GM18951 (cell line): ENCODE data around the gene ERMAP.

Source experiments
- POLR2A ChIP-seq: IDR thresholded peaks from 4 replicates; pipeline ENCODE4 v1.6.1; 2011; ENCODE audit warnings: mild to moderate bottlenecking; ENCODE audit not compliant: insufficient read length, insufficient read depth; ENCODE audit errors: extremely low read depth
- in situ Hi-C: fragments of 300-500 bp; cut with MboI; formaldehyde crosslinking; loops from one replicate; pipeline ENCODE4 v1.12.0; 2022; ENCODE audit warnings: low sequenced_read_pairs, mixed read lengths, inconsistent platforms; ENCODE audit not compliant: unreplicated experiment

Gene ERMAP

DNA sequence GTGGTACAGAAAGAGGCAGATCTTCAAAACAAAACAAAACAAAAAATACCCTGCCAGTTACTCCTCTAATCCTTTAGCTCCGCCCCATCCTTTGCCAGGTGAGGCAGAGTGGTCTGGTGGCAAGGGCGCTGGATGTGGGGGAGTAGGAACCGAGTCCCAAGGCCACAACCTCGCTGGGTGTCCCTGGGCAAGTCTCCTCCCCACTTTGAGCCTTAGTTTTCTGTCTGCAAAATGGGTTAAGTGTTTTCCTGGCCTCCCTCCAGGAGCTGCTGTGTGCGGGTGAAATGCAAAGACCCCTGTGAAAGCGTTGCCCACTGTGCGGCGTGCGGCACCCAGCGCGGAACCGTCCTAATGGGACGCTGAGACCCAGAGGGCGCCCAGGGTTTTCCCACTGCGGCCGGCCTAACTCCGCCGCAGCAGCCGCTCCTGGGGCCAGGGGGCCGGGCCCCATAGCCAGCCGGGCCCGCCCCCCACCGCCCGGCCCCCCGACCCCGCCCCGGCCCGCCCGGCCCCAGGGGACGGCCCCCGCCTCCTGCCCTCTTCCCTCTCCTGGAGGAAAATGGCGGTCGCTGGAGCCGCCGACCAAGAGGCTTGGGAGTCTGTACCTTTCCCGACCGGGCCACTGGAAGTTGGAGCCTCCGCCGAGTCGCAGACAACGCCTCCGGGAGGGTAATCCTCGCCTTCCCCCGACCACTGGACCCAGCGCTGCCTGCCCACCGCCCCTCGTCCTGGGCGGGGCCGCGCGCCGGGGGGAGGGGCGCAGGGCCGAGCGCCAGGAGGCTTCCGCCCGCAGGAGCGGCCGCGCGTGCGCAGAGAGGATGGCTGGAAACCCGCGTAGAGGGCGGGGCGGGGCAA lies at the start of gene ERMAP, which contains the start of gene SVBP:
TSS of gene ERMAP (plus strand) at position 538 of the 855 bp plus-strand sequence. CDS start 13,327 bp downstream, outside the sequence.
TSS of gene SVBP (minus strand) at position 813 of the 855 bp plus-strand sequence. CDS start 853 bp downstream, outside the sequence.
- in situ Hi-C loops: no loop called here
- peak; percentile 80 for TF ChIP-seq POLR2A

DNA sequence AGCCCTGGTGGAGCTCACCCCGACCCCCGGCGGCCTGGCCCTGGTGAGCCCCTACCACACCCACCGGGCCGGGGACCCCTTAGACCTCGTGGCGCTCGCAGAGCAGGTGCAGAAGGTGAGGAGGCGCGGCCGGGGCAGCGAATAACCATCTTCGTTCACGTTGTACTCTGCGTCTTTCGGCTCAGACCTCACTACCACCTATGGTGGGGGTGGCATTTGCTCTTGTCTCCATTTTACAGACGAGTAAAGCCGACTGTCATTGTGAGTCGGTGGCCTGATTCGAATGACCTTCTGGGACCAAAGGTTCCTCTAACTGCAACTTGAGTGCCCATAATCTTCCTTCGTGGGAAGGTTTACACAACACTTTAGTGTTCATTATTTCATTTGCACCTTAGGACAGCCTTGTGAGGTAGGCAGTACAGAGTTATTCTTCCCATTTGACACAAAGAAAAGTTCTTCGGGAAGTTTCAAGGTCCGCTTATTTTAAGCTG lies 49.4 kb upstream of the ERMAP start:
- in situ Hi-C loops: no loop called here

DNA sequence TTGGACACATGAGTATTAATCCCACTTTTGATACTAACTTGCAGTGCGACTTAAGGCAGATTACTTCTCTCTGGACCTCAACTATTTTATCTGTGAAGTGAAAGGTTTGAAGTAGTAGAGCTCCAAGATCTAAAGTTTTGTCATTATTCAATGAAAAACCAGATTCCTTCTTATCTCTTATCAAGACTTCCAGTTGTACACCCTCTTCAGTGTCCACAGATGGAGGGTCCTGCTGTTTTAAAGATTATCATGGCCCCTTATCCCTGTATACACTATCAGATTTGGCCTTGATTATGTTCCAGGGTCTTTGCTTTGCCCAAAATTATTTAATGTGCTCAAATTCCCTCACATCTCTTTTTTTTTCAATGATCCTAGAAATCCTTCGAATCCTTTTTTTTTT lies 48.8 kb upstream of the ERMAP start:
- TF ChIP-seq POLR2A: no peak

More for the DNA sequence above, 49.4 kb upstream of the ERMAP start:
- no peak for TF ChIP-seq POLR2A

DNA sequence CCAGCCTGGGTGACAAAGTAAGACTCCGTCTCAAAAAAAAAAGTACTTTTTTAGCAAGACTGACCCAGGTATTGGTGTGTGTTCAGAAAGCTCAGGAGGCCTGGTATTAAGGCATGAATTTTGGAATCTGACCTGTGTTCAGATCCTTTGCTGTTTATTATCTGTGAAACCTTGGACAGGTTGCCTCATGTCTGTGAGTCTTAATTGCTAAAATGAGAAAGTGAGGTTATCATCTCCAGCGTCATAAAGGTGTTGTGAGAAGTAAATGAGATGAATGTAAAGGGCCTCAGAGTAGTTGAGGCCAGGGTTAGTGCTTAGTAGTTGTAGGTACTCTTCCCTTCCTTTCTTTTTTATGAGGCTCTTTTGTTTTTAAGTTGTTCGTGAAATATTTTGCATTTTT lies 47.1 kb upstream of the ERMAP start:
- in situ Hi-C loops: loop anchor here (10.0 kb wide), 1 partner anchor 305 kb away; no protein-coding TSS in a partner anchor

More for the DNA sequence above, 48.8 kb upstream of the ERMAP start:
- in situ Hi-C loops: no loop called here

GRCh38 chr1:42773420-42773819 lies 43.5 kb upstream of the ERMAP start:
- in situ Hi-C loops: loop anchor here (10.0 kb wide), 1 partner anchor 301 kb away; no protein-coding TSS in a partner anchor
- TF ChIP-seq POLR2A: no peak

More for the DNA sequence above, 47.1 kb upstream of the ERMAP start:
- no peak for TF ChIP-seq POLR2A

- in situ Hi-C loops: loop anchor here (10.0 kb wide), 1 partner anchor 300 kb away; no protein-coding TSS in a partner anchor
- no peak for TF ChIP-seq POLR2A
Observed at GRCh38 chr1:42774928-42775526, 41.9 kb upstream of the ERMAP start.

DNA sequence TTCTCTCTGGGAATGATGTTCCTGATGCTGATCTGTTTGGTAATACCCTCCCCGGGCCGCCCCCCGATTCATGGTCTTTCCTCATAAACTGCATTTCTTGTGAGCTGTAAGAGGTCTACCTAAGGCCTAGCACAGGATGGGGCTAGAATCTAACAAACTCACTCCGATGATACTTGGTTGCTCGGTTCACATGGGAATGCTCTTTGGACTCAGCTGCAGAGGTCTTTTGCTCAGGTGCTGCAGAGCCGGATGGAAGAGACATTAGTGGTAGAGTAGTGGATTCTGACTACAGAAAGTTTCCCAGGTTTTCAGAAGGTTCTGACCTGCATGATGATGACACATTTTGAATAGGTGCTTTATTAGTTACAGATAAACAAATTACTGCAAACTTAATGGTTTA lies 40.4 kb upstream of the ERMAP start:
- in situ Hi-C loops: loop anchor here (10.0 kb wide), 1 partner anchor 298 kb away; no protein-coding TSS in a partner anchor

GRCh38 chr1:42777852-42778251 lies 39.1 kb upstream of the ERMAP start:
- no peak for TF ChIP-seq POLR2A
- in situ Hi-C loops: loop anchor here (10.0 kb wide), 1 partner anchor 297 kb away; no protein-coding TSS in a partner anchor

More for the DNA sequence above, 40.4 kb upstream of the ERMAP start:
- no peak for TF ChIP-seq POLR2A

DNA sequence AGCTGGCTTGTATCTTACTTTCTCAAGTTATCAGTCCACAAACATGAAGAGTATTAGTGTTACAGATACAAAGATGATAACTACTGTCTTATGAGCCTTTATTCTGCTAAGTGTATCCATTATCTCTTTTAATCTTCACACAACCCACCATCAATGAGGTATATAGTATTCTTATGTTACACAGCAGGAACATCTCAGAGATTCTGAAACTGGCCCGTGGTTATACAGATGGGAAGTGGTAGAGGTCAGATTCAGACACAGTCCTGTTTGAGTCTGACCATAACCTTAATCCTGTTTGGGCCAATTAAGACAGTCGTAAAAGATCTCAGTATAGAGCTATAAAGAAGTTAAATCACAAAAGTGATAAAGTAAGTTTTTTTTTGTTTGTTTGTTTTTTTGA lies 37.2 kb upstream of the ERMAP start:
- in situ Hi-C loops: loop anchor here (10.0 kb wide), 2 partner anchors 135 to 295 kb away; no protein-coding TSS in a partner anchor
- no peak for TF ChIP-seq POLR2A

DNA sequence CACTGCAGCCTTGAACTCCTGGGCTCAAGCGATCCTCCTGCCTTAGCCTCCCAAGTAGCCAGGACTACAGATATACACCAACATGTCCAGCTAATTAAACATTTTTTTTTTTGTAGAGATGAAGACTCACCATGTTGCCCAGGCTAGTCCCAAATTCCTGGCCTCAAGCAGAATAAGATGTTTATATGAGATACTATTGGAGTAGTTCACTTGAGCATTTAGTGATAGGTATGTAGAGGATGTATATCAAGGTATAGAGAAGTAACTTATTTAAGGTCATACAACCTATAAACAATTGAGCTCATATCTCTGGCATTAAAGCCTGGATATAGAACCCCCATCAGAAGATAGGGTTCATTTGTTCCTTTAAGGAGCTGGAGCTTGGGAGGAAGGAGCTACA lies 36.7 kb upstream of the ERMAP start:
- in situ Hi-C loops: loop anchor here (10.0 kb wide), 1 partner anchor 135 kb away; no protein-coding TSS in a partner anchor
- no peak for TF ChIP-seq POLR2A

- no peak for TF ChIP-seq POLR2A
- in situ Hi-C loops: loop anchor here (10.0 kb wide), 1 partner anchor 132 kb away; no protein-coding TSS in a partner anchor
Observed at GRCh38 chr1:42783092-42783491, 33.8 kb upstream of the ERMAP start.

DNA sequence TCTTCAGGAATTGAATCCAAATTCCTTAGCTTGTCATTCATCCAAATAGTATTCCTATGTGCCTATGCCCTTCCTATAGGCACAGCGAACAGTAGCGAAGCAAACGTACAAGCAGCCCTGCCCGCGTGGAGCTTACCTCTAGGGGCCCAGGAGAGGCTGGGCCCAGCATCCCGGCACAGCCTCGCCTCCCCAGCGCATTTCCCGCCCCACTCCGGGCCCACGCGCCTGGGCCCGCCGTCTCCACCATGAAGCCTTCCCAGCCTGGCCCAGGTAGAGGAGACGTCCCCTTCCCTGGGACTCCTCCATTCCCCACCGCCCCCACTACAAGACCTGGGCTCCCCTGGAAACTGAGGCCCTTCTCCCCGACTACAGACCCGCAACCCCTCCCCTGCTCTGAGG lies 32.4 kb upstream of the ERMAP start:
- no peak for TF ChIP-seq POLR2A
- in situ Hi-C loops: loop anchor here (10.0 kb wide), 1 partner anchor 130 kb away; no protein-coding TSS in a partner anchor
